ENCODE data around the gene PLEKHA7.
A peak's percentile ranks its signal among the peaks of the same experiment; 100 is the strongest.
"Not testable (repeated sequence)": the region's sequence is repeated elsewhere in the genome, so short reads cannot be mapped to it uniquely, and the experiment has no call there.

The PLEKHA7 gene

GRCh38 chr11:16902182-16902581 is 112.0 kb downstream of the PLEKHA7 start:
- DNase-seq: no peak

GRCh38 chr11:16900491-16900890 is 113.7 kb downstream of the PLEKHA7 start:
- no peak for DNase-seq

DNA sequence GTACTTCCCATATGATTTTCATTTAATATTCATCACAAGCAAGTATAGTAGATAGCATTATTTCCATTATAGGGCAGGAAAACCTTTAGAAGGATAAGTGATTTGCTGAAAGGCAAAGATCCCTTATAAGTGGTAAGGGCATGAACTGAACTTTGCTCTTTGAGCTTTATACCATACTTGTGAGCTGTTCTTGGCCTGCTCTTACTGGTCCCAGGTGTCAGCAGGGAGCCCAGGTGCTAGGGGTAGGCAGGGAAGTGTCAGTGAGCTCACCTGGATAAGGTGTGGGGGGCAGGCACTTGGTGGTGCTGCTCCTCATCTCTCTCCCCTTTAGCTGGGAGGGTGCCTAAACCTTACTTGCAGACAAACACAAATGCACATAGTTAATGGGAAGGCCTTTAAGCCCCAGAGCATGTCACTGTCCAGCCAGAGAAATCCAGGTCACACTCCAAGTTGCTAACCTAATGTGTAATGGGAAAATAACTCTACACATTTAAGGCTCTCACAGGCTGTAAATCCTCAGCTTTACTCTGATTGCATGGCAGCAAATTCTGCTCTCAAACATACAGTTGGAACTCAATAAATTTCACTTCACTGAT is 114.4 kb downstream of the PLEKHA7 start:
- no peak for DNase-seq

DNA sequence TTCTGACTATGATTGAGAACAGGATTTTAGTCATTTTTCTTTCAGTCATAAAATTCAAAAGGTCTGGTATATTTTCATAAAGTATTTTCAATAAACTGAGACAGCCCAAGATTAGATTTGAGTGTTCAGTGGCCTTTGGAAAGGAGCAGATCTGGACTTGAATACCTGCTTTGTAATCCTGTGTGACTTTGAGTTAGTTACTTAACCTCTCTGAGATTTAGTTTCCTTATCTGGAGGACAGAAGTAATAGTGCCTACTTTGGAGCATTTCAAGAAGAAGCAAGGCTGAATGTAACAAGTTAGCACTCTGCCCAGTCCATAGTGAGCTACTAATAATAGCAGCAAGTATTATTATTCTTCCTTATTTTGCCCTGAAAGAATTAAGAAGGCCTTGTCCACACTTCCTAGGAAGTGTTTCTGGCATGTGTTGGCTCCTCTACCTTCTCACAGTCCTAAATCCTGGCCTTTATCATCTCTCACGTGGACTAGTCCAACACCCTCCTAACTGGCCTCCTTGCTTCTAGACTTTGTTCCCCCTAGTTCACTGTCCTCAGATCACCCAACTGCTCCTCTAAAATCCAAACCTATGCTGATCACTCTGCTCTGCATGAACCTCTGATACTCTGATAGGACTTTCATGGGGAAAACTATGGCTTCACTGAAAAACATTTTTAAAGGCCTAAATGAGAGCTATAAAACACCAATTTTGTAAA is 115.8 kb downstream of the PLEKHA7 start:
- DNase-seq: no peak

DNA sequence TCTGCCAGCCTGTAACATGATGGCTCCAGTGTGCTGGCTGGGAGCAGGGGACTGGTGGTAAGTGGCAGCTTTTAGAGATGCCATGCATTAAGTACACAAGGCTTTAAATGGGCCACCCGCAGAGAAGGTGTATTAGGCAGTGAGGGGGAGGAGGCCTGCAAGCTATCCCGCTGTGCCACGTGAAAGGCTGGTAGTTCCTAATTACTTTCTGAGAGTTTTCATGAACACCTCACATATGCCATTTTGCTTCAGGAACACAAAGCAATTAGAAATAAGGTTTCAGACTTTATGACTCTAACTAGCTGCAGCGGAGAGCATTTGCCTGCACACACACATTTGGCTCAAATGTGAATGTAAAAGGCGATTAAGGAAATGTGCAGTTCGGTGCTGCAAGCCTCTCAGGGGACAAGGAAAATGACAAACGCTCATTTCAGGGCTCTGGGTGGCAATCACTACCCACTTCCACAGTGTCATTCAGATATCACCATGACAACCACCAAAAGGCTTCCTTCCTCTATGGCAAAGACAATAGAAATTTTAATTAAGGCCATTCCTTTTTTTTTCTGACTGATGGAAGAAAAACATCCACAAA is 116.6 kb downstream of the PLEKHA7 start:
- DNase-seq: peak; percentile 98

- DNase-seq: no peak
These were observed 117.3 kb downstream of the PLEKHA7 start for GRCh38 chr11:16896729-16897469.

DNA sequence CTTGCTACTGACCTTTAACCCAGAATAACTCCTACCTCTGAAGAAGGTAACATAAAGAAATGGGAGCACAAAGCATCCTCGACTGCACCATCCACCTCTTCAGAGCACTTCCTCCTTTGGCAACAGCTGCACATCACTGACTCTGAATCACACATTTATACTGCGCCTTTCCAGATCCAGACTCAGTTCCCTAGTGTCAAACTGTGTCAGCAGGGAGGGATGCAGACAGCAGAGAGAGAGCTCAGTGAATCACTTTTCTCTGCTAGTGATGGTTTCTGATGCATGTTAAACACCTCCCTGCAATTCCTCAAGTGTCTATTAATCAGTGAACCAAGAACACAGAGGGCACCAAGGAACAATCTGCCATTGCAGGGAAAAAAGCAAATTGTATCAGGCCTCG is 118.9 kb downstream of the PLEKHA7 start:
- DNase-seq: no peak

- no peak for DNase-seq
These were observed 120.7 kb downstream of the PLEKHA7 start for GRCh38 chr11:16893456-16894066.

- DNase-seq: no peak
These were observed 122.2 kb downstream of the PLEKHA7 start for GRCh38 chr11:16891964-16892363.

DNA sequence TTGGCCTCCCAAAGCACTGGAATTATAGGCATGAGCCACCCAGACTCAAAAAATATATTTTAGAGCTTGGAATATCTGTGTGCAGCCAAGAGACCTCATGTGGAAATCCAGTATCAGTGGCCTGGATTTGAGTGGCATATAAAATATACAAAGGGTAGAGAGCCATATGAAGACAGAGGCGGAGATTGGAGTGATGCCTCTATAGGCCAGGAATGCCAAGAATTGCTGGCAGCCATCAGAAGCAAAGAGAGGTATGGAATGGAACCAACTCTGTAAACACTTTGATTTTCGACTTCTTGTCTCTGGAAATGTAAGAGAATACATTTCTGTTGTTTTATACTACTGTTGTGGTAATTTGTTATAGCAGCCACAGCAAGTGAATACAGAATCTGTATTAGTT is 123.0 kb downstream of the PLEKHA7 start:
- DNase-seq: no peak

DNA sequence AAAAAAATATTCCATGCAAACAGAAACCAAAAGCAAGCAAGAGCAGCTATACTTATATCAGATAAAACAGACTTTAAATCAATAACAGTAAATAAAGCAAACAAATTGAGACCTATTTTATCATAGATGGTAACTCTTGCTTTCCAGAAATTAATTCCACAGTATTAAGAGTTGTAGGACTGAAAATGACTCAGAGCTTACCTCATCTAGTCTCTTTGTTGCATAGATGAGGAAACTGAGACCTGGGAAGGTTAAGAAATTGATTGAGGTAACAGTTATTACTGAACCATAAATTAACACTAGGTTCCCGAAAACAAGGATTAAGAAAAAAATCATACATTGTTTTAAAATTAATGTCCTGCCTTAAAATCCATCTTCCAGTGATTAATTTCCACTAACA is 123.8 kb downstream of the PLEKHA7 start:
- DNase-seq: no peak

DNA sequence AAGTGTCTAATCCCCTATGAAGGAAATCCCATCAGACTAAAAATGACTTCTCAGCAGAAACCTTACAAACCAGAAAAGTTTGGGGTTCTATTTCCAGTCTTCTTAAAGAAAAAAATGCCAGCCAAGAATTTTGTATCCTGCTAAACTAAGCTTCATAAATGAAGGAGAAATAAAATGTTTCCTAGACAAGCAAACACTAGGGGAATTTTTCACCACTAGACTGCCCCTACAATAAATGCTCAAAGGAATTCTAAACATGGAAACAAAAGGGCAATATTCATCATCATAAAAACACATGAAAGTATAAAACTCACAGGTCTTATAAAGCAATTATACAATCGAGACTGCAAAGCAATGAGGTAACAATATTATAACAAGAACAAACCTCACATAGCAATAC is 124.3 kb downstream of the PLEKHA7 start:
- no peak for DNase-seq

DNA sequence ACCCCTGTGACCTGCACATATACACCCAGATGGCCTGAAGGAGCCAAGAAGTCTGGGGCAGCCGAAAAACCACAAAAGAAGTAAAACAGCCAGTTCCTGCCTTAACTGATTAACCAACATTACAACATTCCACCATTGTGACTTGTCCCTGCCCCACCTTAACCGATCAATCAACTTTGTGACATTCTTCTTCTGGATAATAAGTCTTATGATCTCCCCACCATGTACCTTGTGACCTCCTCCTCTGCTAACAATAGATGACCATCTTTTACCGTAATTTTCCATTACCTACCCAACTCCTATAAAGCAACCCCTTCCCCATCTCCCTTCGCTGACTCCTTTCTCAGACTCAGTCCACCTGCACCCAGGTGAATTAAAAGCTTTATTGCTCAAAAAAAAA is 125.2 kb downstream of the PLEKHA7 start:
- not testable (repeated sequence) for DNase-seq

DNA sequence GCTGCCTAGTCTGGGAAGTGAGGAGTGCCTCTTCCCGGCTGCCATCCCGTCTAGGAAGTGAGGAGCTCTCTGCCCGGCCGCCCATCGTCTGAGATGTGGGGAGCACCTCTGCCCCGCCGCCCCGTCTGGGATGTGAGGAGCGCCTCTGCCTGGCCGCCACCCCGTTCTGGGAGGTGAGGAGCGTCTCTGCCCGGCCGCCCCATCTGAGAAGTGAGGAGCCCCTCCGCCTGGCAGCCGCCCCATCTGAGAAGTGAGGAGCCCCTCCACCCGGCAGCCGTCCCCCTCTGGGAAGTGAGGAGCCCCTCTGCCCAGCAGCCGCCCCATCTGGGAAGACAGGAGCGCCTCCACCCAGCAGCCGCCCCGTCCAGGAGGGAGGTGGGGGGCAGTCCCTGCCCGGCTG is 126.3 kb downstream of the PLEKHA7 start:
- not testable (repeated sequence) for DNase-seq

DNA sequence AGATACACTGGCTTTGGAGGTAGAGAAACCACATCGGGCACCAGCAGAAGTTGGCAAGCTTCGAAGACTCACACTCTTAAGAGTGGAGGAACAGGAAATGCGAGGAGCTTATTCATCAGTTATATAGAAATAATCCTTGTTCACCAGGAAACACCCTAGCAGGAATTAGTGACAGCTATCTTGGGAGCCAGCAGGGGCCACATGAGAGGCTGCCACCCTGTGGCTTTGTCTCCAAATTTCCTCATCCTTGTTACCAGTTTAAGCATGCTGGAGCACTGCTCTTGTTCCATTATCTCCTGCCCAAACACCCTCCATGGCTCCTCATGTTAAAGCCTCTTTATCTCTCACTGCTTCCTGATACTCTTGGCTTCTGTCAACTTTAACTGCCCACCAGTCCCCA is 131.0 kb downstream of the PLEKHA7 start:
- DNase-seq: peak; percentile 51

DNA sequence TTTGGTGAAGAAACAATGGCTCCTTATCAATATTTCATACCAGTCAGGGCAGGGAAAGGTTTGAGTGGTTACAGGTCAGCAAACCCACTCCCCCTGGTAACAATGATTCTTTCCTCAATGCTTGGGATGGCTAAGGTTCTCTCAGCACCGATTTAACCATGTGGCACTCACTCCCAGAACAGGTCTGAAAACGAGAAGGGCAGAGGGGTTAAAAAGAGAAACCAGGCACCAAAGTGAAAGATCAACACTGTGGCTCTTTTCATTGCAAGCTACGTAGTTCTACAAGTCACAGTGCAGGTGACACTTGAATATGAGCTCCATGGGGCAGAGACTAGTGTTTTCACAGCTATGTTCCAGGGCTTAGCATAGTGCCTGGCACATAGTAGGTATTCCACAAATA is 132.4 kb downstream of the PLEKHA7 start:
- DNase-seq: no peak

GRCh38 chr11:16881074-16881709 is 133.0 kb downstream of the PLEKHA7 start:
- DNase-seq: no peak

DNA sequence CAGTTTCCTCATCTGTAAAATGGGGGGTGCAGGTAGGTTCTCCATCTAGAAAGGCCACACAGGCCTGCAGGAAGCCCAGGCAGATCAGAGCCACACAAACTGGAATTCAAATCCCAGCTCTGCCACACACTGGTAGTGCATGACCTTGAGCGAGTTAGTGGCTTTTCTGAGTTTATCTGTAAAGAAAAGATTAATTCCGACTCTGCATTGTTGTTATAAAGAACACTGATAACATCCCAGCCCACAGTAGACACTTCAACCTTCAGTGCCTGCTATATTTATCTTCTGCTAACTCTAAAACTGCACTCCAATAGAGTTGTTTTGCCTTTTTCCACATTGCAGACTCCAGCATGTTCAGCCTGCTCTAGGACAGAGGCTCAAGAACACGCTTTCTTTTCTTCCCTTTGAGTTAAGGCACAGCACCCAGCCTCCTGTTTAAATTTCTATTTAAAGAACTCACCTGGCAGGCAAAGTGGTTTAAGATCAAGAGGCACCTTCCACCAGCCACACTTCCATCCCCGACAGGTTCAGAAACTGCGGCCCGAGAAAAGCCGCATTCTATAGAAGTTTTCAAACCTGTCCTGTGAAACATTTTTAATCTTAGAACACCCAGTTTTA is 133.9 kb downstream of the PLEKHA7 start:
- no peak for DNase-seq

DNA sequence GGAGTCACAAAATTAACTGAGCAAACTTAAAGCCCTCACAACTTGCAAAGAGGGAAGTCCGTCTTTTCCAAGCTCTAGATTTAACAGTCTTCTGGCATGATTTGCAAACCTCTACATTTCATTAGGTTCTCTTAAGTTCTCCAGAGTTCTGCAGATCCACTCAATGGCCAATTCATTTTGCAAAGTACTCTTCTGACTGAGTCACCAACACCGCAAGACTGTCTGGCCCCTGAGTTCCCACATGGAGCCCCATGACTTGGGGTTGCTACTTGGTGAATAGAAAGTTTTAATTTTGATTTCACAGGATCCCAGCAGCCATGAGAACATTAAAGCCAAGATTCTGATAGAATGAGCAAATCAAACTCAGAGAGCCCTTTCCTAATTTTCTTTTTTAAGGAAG is 134.5 kb downstream of the PLEKHA7 start:
- DNase-seq: no peak

DNA sequence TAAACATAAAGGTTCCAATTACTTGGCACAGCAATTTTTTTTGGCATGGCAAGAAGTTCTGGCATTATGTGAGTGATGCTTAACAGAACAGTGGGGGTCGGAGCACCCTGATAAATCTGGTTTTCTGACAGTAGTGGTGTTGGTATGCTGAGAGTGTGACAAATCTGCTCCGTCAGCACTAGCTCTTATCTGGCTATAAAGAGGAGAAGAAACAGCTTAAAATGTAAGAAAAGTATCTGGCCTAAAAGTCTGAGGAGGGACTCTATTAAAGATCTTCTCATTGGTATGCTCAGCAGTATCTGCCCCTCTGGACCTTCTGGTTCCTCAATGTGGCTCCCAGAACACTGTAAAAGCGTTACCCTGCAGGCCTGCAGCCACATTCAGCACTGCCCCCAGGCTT is 137.4 kb downstream of the PLEKHA7 start:
- no peak for DNase-seq

DNA sequence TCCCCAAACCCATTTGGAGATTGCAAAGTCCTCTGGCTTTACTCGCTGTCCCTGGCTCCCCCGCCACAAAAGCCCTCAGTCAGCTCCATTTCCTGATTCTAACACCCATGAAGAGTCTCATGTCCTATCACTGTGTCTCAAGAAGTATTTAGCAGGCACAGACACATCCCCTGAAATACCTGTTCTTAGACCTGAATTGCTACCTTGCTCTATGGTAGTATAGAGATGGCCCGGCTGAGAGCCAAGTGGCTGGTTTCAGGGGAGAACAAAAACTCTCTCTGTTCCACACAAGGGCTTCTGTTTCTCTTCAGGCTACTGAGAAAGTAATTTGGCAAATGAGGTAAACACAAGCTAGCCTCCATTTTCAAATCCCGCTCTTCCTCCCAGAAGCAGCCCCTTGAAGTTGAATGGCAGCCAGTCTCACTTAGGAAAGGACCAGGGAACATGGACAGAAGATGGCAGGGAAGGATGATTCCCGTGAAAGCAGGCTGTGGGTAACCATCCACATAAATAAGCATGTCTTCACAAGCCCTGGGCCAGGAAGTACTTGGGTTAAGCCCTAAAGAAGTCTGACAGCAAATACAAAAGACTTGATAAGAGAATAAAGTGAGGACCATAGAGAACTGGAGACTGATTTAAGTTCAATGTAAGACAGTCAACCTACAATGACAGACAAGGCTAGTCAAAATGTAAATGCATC is 138.0 kb downstream of the PLEKHA7 start:
- no peak for DNase-seq
